SK-N-MC (cell line): ENCODE measurements around the gene SHISA9.

Source experiments
- EZH2 ChIP-seq: fragments of 200-600 bp; sonication (generic); IDR thresholded peaks from one replicate; pipeline ENCODE4 v1.6.1; 2017; ENCODE audit warnings: antibody characterized with exemption
- FOXP2 ChIP-seq: optimal IDR thresholded peaks from 2 replicates; pipeline ENCODE3; 2011; ENCODE audit warnings: mild to moderate bottlenecking, moderate library complexity; ENCODE audit not compliant: insufficient read depth; ENCODE audit errors: extremely low read length, control extremely low read depth
- POLR2AphosphoS5 ChIP-seq: IDR thresholded peaks from 2 replicates; pipeline ENCODE4 v1.6.1; 2012; ENCODE audit warnings: mild to moderate bottlenecking, low read depth, low read length, borderline replicate concordance

DNA sequence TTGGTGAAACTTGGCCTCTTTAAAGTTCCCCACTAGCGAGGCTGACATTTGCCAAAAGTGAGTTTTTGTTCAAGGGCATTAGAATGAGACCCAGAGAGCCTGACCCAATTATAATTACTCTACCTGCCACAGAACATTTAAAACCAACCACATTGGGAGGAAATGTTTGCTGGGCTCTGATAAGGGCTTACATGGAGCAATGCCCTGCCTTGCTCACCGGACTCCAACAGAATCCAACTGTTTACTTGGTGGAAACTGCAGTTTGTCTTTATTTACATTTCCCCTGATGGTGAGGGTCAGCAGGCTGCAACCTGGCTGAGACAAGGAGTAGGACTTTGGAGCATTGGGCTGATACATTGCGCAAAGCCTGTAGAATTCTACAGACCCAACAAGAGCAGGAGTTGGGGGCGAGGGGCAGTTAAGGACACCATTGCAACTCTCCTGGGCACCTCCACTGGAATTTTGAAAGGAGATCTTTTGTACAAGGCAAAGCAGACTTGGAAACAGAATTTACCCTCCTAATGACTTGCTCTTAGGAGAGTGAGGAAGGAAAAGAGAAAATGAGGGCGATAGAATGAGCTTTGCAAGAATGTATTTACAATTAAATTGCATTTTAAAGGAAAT is 368.6 kb downstream of the SHISA9 start:
- TF ChIP-seq EZH2 (no peak), POLR2AphosphoS5 (no peak), FOXP2 (no peak)
